Measurements from ENCODE around the gene GREB1. TPM values are rescaled to one million over a fixed set of nuclear protein-coding genes. Genes with fewer than 3 reads are reported as not detected.
A peak's percentile ranks its signal among the peaks of the same experiment; 100 is the strongest.

Gene GREB1
- total RNA-seq, 1 donor from 2014 or later, result 26.6 TPM

- no peak within 1 kb of the TSS for H3K27ac Mint-ChIP-seq
- TF ChIP-seq CTCF (IDR thresholded peaks at IDR 0.05; ENCODE audit: unreplicated experiment), result no peak
- no peaks in the 10 kb centered on the region for H3K4me1 Mint-ChIP-seq
- no peaks in the 10 kb centered on the region for H3K36me3 Mint-ChIP-seq
- no peaks in the 10 kb centered on the region for H3K9me3 Mint-ChIP-seq
- H3K4me3 Mint-ChIP-seq, result no peak within 1 kb of the TSS
- DNase-seq (ENCODE audit: low spot score in 2 of 2, unreplicated experiment in 2 of 2), result peak; percentile 53 to 82
- H3K27me3 Mint-ChIP-seq (ENCODE audit: low read depth), result peaks cover 76% of the 10 kb centered on the region
These were observed 135.8 kb downstream of the GREB1 start, which contains the start of gene NTSR2 for GRCh38 chr2:11669454-11670291. Gene NTSR2, minus strand, starts transcription at chr2:11670195. Its CDS starts 66 bp downstream, at chr2:11670129.

- TF ChIP-seq CTCF (IDR thresholded peaks at IDR 0.05; ENCODE audit: unreplicated experiment), result no peak
- H3K27me3 Mint-ChIP-seq (ENCODE audit: low read depth), result peaks cover 85% of the 10 kb centered on the region
- DNase-seq (ENCODE audit: low spot score in 2 of 2, unreplicated experiment in 2 of 2), result no peak
- no peaks in the 10 kb centered on the region for H3K9me3 Mint-ChIP-seq
- peaks cover 3% of the 10 kb centered on the region for H3K4me1 Mint-ChIP-seq
- H3K27ac Mint-ChIP-seq, result no peak overlapping the region
- no peaks in the 10 kb centered on the region for H3K36me3 Mint-ChIP-seq
- H3K4me3 Mint-ChIP-seq, result no peak overlapping the region
These were observed 138.6 kb downstream of the GREB1 start for GRCh38 chr2:11672407-11672806.

GRCh38 chr2:11674983-11675382, 141.1 kb downstream of the GREB1 start:
- DNase-seq (ENCODE audit: low spot score in 2 of 2, unreplicated experiment in 2 of 2), result no peak
- H3K9me3 Mint-ChIP-seq, result no peaks in the 10 kb centered on the region
- H3K4me1 Mint-ChIP-seq, result peaks cover 8% of the 10 kb centered on the region
- no peak for TF ChIP-seq CTCF (IDR thresholded peaks at IDR 0.05; ENCODE audit: unreplicated experiment)
- no peak overlapping the region for H3K4me3 Mint-ChIP-seq
- H3K27ac Mint-ChIP-seq, result no peak overlapping the region
- peaks cover 89% of the 10 kb centered on the region for H3K27me3 Mint-ChIP-seq (ENCODE audit: low read depth)
- no peaks in the 10 kb centered on the region for H3K36me3 Mint-ChIP-seq

- no peak for TF ChIP-seq CTCF (IDR thresholded peaks at IDR 0.05; ENCODE audit: unreplicated experiment)
- Mint-ChIP-seq H3K4me1 (peaks cover 14% of the 10 kb centered on the region), H3K9me3 (no peaks in the 10 kb centered on the region), H3K4me3 (no peak overlapping the region), H3K27ac (no peak overlapping the region), H3K27me3 (ENCODE audit: low read depth) (peaks cover 83% of the 10 kb centered on the region), H3K36me3 (no peaks in the 10 kb centered on the region)
- DNase-seq (ENCODE audit: low spot score in 2 of 2, unreplicated experiment in 2 of 2), result no peak
These were observed 141.7 kb downstream of the GREB1 start for GRCh38 chr2:11675423-11676112.

- H3K9me3 Mint-ChIP-seq, result no peaks in the 10 kb centered on the region
- peaks cover 74% of the 10 kb centered on the region for H3K27me3 Mint-ChIP-seq (ENCODE audit: low read depth)
- H3K4me3 Mint-ChIP-seq, result no peak overlapping the region
- no peak overlapping the region for H3K27ac Mint-ChIP-seq
- H3K36me3 Mint-ChIP-seq, result no peaks in the 10 kb centered on the region
- TF ChIP-seq CTCF (IDR thresholded peaks at IDR 0.05; ENCODE audit: unreplicated experiment), result no peak
- H3K4me1 Mint-ChIP-seq, result peaks cover 16% of the 10 kb centered on the region
- DNase-seq (ENCODE audit: low spot score in 2 of 2, unreplicated experiment in 2 of 2), result no peak
These were observed 142.8 kb downstream of the GREB1 start for GRCh38 chr2:11676640-11677039.

All from mesothelial cell of epicardium (in vitro differentiated cells).